Stimulated activated CD4-positive, alpha-beta T cell treated with anti-CD3 and anti-CD28 coated beads, Interleukin-12 subunit alpha, Interleukin-12 subunit beta, amount 100 ng/mL, for 24 hours (primary cell): Measurements from ENCODE around the gene RRP1B.
"Not testable (repeated sequence)": the region's sequence is repeated elsewhere in the genome, so short reads cannot be mapped to it uniquely, and the experiment has no call there.

Experiments used
- DNase-seq, 2 experiments: peaks; one replicate each; pipeline ENCODE4 v3.0.0-alpha.2; 2020; ENCODE audit warnings: low read depth in 2 of 2

Gene RRP1B

GRCh38 chr21:43659136-43660000 is at the start of gene RRP1B, which contains the start of gene HSF2BP:
RRP1B (plus strand) TSS chr21:43659560; CDS start chr21:43659665, 105 bp downstream.
HSF2BP (minus strand) TSS chr21:43659488; CDS start chr21:43658096, 1,392 bp downstream.
- DNase-seq: peak; percentile 63 to 69

GRCh38 chr21:43611598-43612369 is 47.6 kb upstream of the RRP1B start:
- DNase-seq: no peak

DNA sequence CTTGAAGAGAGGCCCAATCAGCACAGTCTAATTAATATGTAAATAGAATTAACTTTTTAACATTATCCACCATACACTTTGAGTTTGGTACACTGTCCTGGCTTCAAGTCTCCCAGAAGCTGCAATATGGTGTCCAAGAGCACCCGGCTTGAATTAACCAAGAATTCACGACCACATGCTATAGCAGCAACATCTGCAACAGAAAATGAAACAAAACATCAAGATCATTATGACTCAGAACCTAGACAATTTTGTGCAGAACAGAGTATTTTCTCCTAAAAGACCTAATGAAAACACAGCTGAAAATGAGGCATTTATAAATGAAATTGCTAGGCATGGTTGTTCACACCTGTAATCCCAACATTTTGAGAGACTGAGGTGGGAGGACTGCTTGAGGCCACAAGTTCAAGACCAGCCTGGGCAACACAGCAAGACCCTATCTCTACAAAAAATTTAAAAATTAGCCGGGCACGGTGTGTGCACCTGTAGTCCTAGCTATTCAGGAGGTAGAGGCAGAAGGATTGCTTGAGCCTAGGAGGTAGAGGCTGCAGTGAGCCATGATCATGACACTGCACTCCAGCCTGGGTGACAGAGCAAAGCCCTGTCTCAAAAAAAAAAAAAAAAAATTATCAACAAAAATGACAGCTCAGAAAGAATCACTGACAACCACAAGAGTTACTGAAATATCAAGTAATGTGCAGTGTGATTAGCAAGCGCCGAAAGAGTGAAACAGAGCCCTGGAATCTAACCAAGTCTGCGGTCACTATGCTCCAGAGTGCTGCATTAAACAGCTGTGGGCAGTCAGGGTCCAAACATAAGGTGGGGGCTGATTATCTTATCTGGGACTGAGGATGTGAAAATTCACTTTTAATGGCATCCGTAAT is 45.4 kb upstream of the RRP1B start:
- DNase-seq: no peak

GRCh38 chr21:43614839-43615238 is 44.5 kb upstream of the RRP1B start:
- DNase-seq: no peak

GRCh38 chr21:43616861-43617260 is 42.5 kb upstream of the RRP1B start:
- DNase-seq: not testable (repeated sequence)

DNA sequence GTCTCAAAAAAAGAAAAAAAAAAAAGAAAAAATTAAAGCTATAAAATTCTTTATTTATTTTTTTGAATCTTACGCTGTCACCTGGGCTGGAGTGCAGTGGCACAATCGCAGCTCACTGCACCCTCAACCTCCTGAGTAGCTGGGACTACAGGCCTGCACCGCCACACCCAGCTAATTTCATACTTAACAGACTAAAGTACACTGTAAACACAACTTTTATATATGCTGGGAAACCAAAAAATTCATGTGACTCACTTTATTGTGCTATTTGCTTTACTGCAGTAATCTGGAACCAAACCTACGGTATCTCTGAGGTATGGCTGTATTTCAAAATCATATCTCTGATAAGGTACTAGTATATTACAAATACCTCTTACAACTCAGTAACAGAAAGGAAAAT is 40.4 kb upstream of the RRP1B start:
- no peak for DNase-seq

GRCh38 chr21:43619344-43619743 is 40.0 kb upstream of the RRP1B start:
- no peak for DNase-seq

GRCh38 chr21:43619856-43620255 is 39.5 kb upstream of the RRP1B start:
- DNase-seq: no peak

DNA sequence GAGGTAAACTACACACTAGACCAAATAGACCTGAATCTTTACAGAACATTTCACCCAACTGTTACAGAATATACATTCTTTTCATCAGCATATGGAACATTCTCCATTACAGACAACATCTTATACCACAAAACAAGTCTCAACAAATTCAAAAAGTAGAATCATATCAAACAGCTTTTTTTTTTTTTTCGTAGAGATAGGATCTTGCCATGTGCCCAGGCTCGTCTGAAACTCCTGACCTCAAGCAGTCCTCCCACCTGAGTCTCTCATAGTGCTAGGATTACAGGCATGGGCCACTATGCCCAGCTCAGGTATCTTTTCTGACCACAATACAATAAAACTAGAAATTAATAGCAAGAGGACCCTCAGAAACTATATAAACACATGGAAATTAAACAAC is 36.6 kb upstream of the RRP1B start:
- DNase-seq: no peak

GRCh38 chr21:43623588-43623987 is 35.8 kb upstream of the RRP1B start:
- DNase-seq: no peak

GRCh38 chr21:43624339-43624738 is 35.0 kb upstream of the RRP1B start:
- no peak for DNase-seq

DNA sequence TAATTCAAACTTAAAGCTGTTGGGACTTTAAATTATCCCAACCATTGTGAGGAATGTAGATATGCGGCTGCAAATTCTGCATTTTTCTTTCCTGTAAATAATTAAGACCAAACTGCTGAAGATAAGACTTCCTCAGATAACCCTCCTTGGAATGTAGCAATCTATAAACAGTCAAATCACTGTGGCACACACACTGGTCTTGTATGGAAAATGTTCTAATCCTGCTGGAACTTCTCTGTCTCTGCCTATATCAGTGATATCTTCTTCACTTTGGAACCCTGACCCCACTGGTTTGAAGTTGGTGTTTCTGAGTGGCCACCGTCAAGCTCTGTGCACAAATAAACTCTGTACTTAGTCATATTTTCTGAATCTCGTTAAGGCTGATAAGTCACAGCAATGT is 33.0 kb upstream of the RRP1B start:
- DNase-seq: no peak

DNA sequence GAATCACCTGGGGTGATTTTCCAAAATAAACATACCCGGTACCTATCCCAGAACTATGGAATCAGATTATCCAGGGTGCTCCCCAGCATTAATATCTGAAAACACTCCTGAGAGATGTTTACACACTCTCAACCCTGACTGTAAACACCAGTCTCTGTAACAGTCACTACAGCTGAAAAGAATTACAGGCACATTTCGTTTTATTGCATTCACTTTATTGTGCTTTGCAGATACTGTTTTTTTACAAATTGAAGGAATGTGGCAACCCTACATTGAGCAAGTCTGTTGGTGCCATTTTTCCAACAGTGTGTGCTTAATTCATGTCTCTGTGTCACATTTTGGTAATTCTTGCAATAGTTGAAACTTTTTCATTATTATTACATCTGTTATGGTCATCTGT is 31.8 kb upstream of the RRP1B start:
- no peak for DNase-seq

DNA sequence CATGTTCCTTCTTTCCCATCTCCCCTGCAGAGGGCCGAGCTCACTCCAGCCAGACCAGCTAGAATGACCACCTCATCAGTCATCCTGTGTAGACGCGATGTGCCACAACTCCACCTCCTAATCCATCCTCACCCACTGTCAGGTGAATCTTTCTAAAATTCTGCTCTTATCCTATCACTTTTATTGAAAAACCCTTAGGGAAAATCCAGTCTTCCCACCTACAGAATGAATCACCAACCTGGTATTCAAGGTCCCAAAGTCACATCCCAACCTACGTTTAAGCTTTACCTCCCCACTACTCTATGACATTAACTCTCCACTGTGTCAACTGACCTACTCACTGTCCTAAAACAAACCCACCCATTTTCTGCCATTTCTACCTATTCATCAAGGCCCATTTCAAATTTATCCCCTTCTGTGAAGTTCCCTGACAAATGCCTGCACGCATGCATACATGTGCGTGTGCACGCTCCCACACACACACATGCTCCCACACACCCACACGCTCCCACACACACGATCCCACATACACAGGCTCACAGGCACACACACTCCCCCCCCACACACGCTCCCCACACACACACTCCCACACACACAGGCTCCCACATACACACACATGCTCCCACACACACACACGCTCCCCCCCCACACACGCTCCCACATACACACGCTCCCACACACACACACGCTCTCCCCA is 27.8 kb upstream of the RRP1B start:
- no peak for DNase-seq

DNA sequence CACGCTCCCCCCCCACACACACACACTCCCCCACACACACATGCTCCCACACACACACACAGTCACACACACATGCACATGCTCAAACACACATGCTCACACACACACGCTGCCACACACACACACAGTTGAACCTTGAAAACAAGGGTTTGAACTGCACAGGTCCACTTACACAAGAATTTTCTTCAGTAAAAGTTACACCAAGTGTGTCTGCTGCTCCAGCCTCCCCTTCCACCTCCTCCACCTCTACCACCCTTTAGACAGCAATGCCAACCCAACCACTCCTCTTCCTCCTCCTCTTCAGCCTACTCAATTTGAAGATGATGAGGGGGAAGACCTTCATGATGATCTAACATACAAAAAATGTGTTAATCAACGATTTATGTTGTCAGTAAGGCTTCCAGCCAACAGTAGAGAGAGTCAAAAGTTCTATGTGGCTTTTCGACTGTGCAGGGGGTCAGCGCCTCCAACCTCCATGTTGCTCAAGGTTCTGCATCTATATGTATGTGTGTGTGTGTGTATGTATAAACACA is 26.9 kb upstream of the RRP1B start:
- no peak for DNase-seq

DNA sequence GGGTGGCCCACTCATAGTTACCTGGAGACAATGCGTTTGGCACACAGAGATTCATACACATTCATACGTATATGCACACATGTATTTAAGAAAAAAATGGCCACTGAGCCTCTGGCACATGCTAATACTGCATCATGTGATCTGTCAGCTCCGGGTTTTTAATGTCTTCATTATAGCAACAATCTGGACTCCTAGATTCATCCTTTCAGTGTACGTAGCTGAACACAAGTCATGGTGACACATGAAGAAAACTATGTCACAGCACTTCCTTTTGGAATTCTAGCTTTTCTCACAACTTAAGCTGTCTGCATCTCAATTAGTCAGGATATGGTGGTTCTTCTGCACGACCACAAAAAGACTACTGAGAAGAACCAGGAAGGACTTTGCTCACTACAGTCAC is 24.7 kb upstream of the RRP1B start:
- DNase-seq: no peak

GRCh38 chr21:43635436-43635835 is 23.9 kb upstream of the RRP1B start:
- DNase-seq: no peak

DNA sequence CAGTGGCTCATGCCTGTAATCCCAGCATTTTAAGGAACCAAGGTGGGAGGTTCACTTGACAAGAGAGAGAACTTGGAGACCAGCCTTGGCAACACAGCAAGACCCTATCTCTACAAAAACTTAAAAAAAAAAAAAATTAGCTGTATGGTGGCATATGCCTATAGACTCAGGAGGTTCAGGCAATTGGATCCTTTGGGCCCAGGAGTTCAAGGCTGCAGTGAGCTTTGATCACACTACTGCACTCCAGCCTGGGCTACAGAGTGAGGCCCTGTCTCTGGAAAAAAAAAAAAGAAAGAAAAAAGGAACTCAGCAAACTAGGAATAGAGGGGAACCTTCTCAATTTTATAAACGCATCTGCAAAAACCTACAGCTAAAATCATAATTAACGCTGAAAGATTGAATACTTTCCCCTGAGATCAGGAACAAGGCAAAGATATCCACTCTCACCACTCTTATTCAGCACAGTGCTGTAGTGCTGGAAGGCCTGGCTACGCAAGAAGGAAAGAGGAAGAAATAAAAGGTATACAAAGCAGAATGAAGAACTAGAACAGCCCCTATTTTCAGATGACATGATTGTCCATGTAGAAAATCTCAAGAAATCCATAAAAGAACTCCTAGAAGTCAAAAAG is 21.7 kb upstream of the RRP1B start:
- no peak for DNase-seq

DNA sequence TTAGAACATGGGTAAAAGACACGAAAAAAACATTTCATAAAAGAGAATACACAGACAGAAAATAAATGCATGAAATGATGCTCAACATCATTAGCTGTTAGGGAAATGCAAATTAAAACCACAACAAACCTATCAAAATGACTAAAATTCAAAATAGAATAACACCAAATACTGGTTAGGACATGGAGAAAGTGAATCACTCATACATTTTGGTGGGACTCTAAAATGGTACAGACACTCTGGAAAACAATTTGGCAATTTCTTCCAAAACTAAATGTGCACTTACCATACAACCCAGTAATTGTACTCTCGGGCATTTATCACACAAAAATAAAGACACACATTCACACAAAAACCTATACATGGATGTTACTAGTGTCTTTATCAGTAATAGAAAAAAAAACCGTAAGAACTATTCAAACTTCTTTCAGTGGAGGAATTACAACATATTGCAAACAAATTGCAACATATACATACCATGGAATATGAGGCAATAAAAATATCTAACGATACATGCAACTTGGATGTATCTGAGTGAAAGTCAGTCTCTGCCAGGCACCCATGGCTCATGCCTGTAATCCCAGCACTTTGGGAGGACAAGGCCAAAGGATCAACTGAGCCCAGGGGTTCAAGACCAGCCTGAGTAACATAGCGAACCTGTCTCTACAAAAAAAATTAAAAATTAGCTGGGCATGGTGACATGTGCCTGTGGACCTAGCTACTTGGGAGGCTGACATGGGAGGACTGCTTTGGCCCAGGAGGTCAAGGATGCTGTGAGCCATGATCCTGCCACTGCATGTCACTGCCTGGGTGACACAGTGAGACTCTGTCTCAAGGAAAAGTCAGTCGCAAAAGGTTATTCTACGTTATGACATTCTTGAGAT is 19.6 kb upstream of the RRP1B start:
- no peak for DNase-seq

DNA sequence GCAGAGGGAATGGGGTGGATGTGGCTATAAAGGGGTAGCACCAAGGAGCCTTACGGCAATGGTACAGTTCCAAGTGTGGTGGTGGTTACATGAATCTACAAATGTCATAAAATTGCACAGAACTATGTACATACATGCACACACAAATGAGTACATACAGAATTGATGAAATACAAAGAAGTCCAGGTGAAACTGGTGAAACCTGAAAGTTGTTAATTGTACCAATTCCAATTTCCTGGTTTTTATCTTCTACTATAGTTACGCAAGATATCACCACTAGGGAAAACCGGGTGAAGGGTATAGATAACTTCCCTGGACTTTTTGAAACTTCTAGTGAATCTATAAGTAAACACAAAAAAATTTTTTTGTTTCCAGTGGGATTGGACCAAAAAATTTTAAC is 19.0 kb upstream of the RRP1B start:
- DNase-seq: no peak
